ENCODE results near the gene POLL.

POLL gene

DNA sequence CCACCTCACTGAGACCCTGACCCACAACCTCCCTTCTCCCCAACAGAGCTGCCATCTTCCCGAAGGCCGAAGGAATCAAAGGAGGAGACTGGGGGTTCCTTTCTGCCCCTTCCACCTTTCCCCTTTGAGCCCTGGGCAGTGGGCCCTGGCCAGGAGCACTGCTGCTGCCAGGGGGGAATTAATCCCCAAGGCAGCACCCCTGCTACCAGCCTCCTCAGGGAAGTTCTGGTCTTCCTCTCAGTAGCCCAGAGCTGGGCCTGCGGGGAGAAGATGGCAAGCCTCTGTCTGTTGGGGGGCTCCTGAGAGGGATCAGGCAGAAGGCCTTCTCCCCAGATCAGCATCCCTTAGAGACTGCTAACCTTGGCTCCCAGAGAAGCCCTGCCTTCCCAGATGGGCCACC is 25.6 kb upstream of the POLL start:
- no peak for ATAC-seq

DNA sequence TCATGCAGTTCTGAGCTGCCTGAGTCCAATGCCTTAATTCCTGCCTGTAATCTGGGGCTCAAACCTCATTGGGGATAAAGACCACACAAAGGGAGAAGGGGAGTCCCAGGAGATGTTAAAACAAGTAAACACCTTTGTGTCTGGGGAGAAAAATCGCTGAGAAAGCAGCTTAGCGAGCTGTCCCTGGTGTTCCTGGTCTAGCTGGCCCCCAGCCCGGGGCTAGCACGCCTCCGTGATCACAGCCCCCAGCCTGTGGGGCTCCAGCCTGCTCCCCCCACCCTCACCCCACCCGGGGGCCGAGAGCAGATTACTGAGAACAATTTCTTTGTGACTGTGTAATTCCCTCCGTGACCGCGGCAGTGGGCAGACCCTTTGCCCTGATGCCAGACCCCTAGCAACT is 24.8 kb upstream of the POLL start:
- TF ChIP-seq ZNF565 (CRISPR knock-in tag; conservative IDR thresholded peaks at IDR 0.05; ENCODE audit: low read depth) (no peak), BACH2 (CRISPR knock-in tag; IDR thresholded peaks at IDR 0.05; ENCODE audit: borderline replicate concordance) (no peak), GLIS3 (CRISPR knock-in tag; IDR thresholded peaks at IDR 0.05) (no peak), ISL1 (CRISPR knock-in tag; IDR thresholded peaks at IDR 0.05) (no peak), SNAI2 (CRISPR knock-in tag; IDR thresholded peaks at IDR 0.05) (no peak), ARNTL (CRISPR knock-in tag; IDR thresholded peaks at IDR 0.05; ENCODE audit: borderline replicate concordance, low read depth) (no peak), ZC3H10 (CRISPR knock-in tag; IDR thresholded peaks at IDR 0.05) (no peak), RARB (CRISPR knock-in tag; IDR thresholded peaks at IDR 0.05) (no peak), OSR1 (CRISPR knock-in tag; IDR thresholded peaks at IDR 0.05) (no peak), TOX (CRISPR knock-in tag; IDR thresholded peaks at IDR 0.05; ENCODE audit: borderline replicate concordance) (no peak), ZFP3 (CRISPR knock-in tag; IDR thresholded peaks at IDR 0.05) (no peak)
- TF ChIP-seq, protein P1, sequence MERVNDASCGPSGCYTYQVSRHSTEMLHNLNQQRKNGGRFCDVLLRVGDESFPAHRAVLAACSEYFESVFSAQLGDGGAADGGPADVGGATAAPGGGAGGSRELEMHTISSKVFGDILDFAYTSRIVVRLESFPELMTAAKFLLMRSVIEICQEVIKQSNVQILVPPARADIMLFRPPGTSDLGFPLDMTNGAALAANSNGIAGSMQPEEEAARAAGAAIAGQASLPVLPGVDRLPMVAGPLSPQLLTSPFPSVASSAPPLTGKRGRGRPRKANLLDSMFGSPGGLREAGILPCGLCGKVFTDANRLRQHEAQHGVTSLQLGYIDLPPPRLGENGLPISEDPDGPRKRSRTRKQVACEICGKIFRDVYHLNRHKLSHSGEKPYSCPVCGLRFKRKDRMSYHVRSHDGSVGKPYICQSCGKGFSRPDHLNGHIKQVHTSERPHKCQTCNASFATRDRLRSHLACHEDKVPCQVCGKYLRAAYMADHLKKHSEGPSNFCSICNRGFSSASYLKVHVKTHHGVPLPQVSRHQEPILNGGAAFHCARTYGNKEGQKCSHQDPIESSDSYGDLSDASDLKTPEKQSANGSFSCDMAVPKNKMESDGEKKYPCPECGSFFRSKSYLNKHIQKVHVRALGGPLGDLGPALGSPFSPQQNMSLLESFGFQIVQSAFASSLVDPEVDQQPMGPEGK (CRISPR knock-in tag; IDR thresholded peaks at IDR 0.05; ENCODE audit: borderline replicate concordance), result no peak
- TF ChIP-seq, protein P2, sequence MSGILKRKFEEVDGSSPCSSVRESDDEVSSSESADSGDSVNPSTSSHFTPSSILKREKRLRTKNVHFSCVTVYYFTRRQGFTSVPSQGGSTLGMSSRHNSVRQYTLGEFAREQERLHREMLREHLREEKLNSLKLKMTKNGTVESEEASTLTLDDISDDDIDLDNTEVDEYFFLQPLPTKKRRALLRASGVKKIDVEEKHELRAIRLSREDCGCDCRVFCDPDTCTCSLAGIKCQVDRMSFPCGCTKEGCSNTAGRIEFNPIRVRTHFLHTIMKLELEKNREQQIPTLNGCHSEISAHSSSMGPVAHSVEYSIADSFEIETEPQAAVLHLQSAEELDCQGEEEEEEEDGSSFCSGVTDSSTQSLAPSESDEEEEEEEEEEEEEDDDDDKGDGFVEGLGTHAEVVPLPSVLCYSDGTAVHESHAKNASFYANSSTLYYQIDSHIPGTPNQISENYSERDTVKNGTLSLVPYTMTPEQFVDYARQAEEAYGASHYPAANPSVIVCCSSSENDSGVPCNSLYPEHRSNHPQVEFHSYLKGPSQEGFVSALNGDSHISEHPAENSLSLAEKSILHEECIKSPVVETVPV (CRISPR knock-in tag; IDR thresholded peaks at IDR 0.05), result no peak
- TF ChIP-seq, protein P3, sequence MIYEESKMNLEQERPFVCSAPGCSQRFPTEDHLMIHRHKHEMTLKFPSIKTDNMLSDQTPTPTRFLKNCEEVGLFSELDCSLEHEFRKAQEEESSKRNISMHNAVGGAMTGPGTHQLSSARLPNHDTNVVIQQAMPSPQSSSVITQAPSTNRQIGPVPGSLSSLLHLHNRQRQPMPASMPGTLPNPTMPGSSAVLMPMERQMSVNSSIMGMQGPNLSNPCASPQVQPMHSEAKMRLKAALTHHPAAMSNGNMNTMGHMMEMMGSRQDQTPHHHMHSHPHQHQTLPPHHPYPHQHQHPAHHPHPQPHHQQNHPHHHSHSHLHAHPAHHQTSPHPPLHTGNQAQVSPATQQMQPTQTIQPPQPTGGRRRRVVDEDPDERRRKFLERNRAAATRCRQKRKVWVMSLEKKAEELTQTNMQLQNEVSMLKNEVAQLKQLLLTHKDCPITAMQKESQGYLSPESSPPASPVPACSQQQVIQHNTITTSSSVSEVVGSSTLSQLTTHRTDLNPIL (CRISPR knock-in tag; IDR thresholded peaks at IDR 0.05; ENCODE audit: low read depth), result no peak
- no peak for ATAC-seq

More for the DNA sequence above, 25.6 kb upstream of the POLL start:
- TF ChIP-seq ZNF565 (CRISPR knock-in tag; conservative IDR thresholded peaks at IDR 0.05; ENCODE audit: low read depth) (no peak), ZFP3 (CRISPR knock-in tag; IDR thresholded peaks at IDR 0.05) (no peak), ESRRG (CRISPR knock-in tag; IDR thresholded peaks at IDR 0.05) (no peak), ZFP30 (CRISPR knock-in tag; IDR thresholded peaks at IDR 0.05) (no peak), TCF4 (CRISPR knock-in tag; IDR thresholded peaks at IDR 0.05; ENCODE audit: borderline replicate concordance) (no peak), ZC3H10 (CRISPR knock-in tag; IDR thresholded peaks at IDR 0.05) (no peak), RARB (CRISPR knock-in tag; IDR thresholded peaks at IDR 0.05) (no peak), PPARA (CRISPR knock-in tag; IDR thresholded peaks at IDR 0.05; ENCODE audit: borderline replicate concordance) (no peak), TOX (CRISPR knock-in tag; IDR thresholded peaks at IDR 0.05; ENCODE audit: borderline replicate concordance) (no peak), ZNF8 (CRISPR knock-in tag; IDR thresholded peaks at IDR 0.05) (no peak), GLIS3 (CRISPR knock-in tag; IDR thresholded peaks at IDR 0.05) (no peak), ARNTL (CRISPR knock-in tag; IDR thresholded peaks at IDR 0.05; ENCODE audit: borderline replicate concordance, low read depth) (no peak), OSR1 (CRISPR knock-in tag; IDR thresholded peaks at IDR 0.05) (no peak), SNAI2 (CRISPR knock-in tag; IDR thresholded peaks at IDR 0.05) (no peak), ZNF70 (CRISPR knock-in tag; IDR thresholded peaks at IDR 0.05) (no peak), CSDC2 (CRISPR knock-in tag; IDR thresholded peaks at IDR 0.05) (no peak)
- TF ChIP-seq, protein P2 (CRISPR knock-in tag; IDR thresholded peaks at IDR 0.05), result no peak
- TF ChIP-seq, protein P4, sequence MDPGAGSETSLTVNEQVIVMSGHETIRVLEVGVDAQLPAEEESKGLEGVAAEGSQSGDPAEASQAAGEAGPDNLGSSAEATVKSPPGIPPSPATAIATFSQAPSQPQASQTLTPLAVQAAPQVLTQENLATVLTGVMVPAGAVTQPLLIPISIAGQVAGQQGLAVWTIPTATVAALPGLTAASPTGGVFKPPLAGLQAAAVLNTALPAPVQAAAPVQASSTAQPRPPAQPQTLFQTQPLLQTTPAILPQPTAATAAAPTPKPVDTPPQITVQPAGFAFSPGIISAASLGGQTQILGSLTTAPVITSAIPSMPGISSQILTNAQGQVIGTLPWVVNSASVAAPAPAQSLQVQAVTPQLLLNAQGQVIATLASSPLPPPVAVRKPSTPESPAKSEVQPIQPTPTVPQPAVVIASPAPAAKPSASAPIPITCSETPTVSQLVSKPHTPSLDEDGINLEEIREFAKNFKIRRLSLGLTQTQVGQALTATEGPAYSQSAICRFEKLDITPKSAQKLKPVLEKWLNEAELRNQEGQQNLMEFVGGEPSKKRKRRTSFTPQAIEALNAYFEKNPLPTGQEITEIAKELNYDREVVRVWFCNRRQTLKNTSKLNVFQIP (CRISPR knock-in tag; IDR thresholded peaks at IDR 0.05; ENCODE audit: borderline replicate concordance, low read depth), result no peak
- TF ChIP-seq, protein P1 (CRISPR knock-in tag; IDR thresholded peaks at IDR 0.05; ENCODE audit: borderline replicate concordance), result no peak
- TF ChIP-seq, protein P3 (CRISPR knock-in tag; IDR thresholded peaks at IDR 0.05; ENCODE audit: low read depth), result no peak

Data from SK-N-SH treated with all-trans-retinoic acid at 6 μM for 48 hours (cell line).